IPS-18a (cell line): ENCODE results near the gene PPP2R2B.

ENCODE experiments used
- H3K27ac ChIP-seq: one replicate; pipeline ENCODE4 v1.5.1; 2013; ENCODE audit warnings: low read length
- H3K27me3 ChIP-seq: one replicate; pipeline ENCODE4 v1.6.1; 2013; ENCODE audit warnings: mild to moderate bottlenecking, low read length; ENCODE audit not compliant: control insufficient read depth, insufficient read depth
- H3K36me3 ChIP-seq: one replicate; pipeline ENCODE4 v1.6.1; 2013; ENCODE audit warnings: low read depth, low read length; ENCODE audit not compliant: control insufficient read depth
- H3K4me1 ChIP-seq: one replicate; pipeline ENCODE4 v1.6.1; 2013; ENCODE audit warnings: low read depth, low read length; ENCODE audit not compliant: control insufficient read depth
- H3K4me3 ChIP-seq: one replicate; pipeline ENCODE4 v1.5.1; 2013; ENCODE audit warnings: low read length
- H3K9ac ChIP-seq: one replicate; pipeline ENCODE4 v1.6.1; 2013; ENCODE audit warnings: mild to moderate bottlenecking, low read length, moderate library complexity
- H3K9me3 ChIP-seq: one replicate; pipeline ENCODE4 v1.6.1; 2013; ENCODE audit warnings: low read depth, low read length; ENCODE audit not compliant: control insufficient read depth

The PPP2R2B gene

GRCh38 chr5:146548781-146549449, 329.6 kb downstream of the PPP2R2B start:
- Histone ChIP-seq H3K9ac (no peak overlapping the region), H3K27ac (no peak overlapping the region), H3K4me3 (no peak overlapping the region)

GRCh38 chr5:146544232-146544631, 334.3 kb downstream of the PPP2R2B start:
- Histone ChIP-seq H3K4me3 (no peak overlapping the region), H3K36me3 (no peaks in the 10 kb centered on the region), H3K4me1 (no peaks in the 10 kb centered on the region), H3K27ac (no peak overlapping the region), H3K9ac (no peak overlapping the region), H3K27me3 (no peaks in the 10 kb centered on the region), H3K9me3 (no peaks in the 10 kb centered on the region)

More at GRCh38 chr5:146548781-146549449, 329.6 kb downstream of the PPP2R2B start:
- Histone ChIP-seq H3K36me3 (no peaks in the 10 kb centered on the region), H3K9me3 (no peaks in the 10 kb centered on the region), H3K27me3 (no peaks in the 10 kb centered on the region), H3K4me1 (no peaks in the 10 kb centered on the region)

- no peaks in the 10 kb centered on the region for H3K36me3 ChIP-seq
- H3K9ac ChIP-seq: no peak overlapping the region
- no peaks in the 10 kb centered on the region for H3K9me3 ChIP-seq
- no peaks in the 10 kb centered on the region for H3K27me3 ChIP-seq
- H3K27ac ChIP-seq: no peak overlapping the region
- no peak overlapping the region for H3K4me3 ChIP-seq
- H3K4me1 ChIP-seq: no peaks in the 10 kb centered on the region
These were observed 336.4 kb downstream of the PPP2R2B start for GRCh38 chr5:146541958-146542849.

GRCh38 chr5:146540414-146540813, 338.1 kb downstream of the PPP2R2B start:
- no peak overlapping the region for H3K27ac ChIP-seq
- H3K4me3 ChIP-seq: no peak overlapping the region
- H3K9me3 ChIP-seq: no peaks in the 10 kb centered on the region
- no peak overlapping the region for H3K9ac ChIP-seq
- no peaks in the 10 kb centered on the region for H3K36me3 ChIP-seq
- no peaks in the 10 kb centered on the region for H3K4me1 ChIP-seq
- H3K27me3 ChIP-seq: no peaks in the 10 kb centered on the region

GRCh38 chr5:146539973-146540372, 338.6 kb downstream of the PPP2R2B start:
- H3K4me3 ChIP-seq: no peak overlapping the region
- H3K27ac ChIP-seq: no peak overlapping the region
- H3K27me3 ChIP-seq: no peaks in the 10 kb centered on the region
- no peak overlapping the region for H3K9ac ChIP-seq
- no peaks in the 10 kb centered on the region for H3K9me3 ChIP-seq
- no peaks in the 10 kb centered on the region for H3K4me1 ChIP-seq
- H3K36me3 ChIP-seq: no peaks in the 10 kb centered on the region

- Histone ChIP-seq H3K9me3 (no peaks in the 10 kb centered on the region), H3K27ac (no peak overlapping the region), H3K9ac (no peak overlapping the region), H3K36me3 (no peaks in the 10 kb centered on the region), H3K27me3 (no peaks in the 10 kb centered on the region), H3K4me1 (peaks cover 6% of the 10 kb centered on the region), H3K4me3 (no peak overlapping the region)
These were observed 340.1 kb downstream of the PPP2R2B start for GRCh38 chr5:146538432-146538831.

- H3K4me3 ChIP-seq: no peak overlapping the region
- H3K4me1 ChIP-seq: peaks cover 6% of the 10 kb centered on the region
- H3K27me3 ChIP-seq: no peaks in the 10 kb centered on the region
- H3K36me3 ChIP-seq: no peaks in the 10 kb centered on the region
- H3K27ac ChIP-seq: no peak overlapping the region
- no peaks in the 10 kb centered on the region for H3K9me3 ChIP-seq
- no peak overlapping the region for H3K9ac ChIP-seq
These were observed 344.7 kb downstream of the PPP2R2B start for GRCh38 chr5:146533882-146534281.

GRCh38 chr5:146533260-146533857, 345.2 kb downstream of the PPP2R2B start:
- Histone ChIP-seq H3K27ac (no peak overlapping the region), H3K4me3 (no peak overlapping the region), H3K9ac (no peak overlapping the region)

More at GRCh38 chr5:146533260-146533857, 345.2 kb downstream of the PPP2R2B start:
- Histone ChIP-seq H3K4me1 (peaks cover 6% of the 10 kb centered on the region), H3K9me3 (no peaks in the 10 kb centered on the region), H3K36me3 (no peaks in the 10 kb centered on the region), H3K27me3 (no peaks in the 10 kb centered on the region)
